Common myeloid progenitor, CD34-positive (primary cell): ENCODE results near the gene PRKAG2.

ENCODE experiments used
- CTCF ChIA-PET: fragments of 350-600 bp; sonication (Branson Sonifier 250); formaldehyde crosslinking; loops from one replicate; lab custom pipeline; 2021; ENCODE audit warnings: antibody characterized with exemption; lab: Charles Lee
- POLR2A ChIA-PET: fragments of 350-600 bp; sonication (Branson Sonifier 250); formaldehyde crosslinking; loops from one replicate; lab custom pipeline; 2021; ENCODE audit warnings: antibody characterized with exemption; lab: Charles Lee
- DNase-seq, 3 donors: peaks; one replicate each; pipeline versions ENCODE4 v3.0.0 to v3.0.0-alpha.2; 2013
- H3K27ac ChIP-seq, 2 experiments: 1 replicate in 1 of 2; 2 replicates in 1 of 2; pipeline ENCODE4 v1.7.0; 2013; ENCODE audit warnings: inconsistent platforms in 2 of 2, low read length in 2 of 2, mild to moderate bottlenecking in 2 of 2, low read depth in 1 of 2, moderate library complexity in 1 of 2; ENCODE audit not compliant: severe bottlenecking in 2 of 2, insufficient read depth in 1 of 2, poor library complexity in 1 of 2
- H3K27me3 ChIP-seq, 5 experiments: replicated peaks in 2 of 5; 1 replicate in 3 of 5; 2 replicates in 2 of 5; pipeline versions ENCODE4 v1.6.1 to v1.7.0; 2013; ENCODE audit warnings: low read length in 4 of 5, mild to moderate bottlenecking in 2 of 5, moderate library complexity in 2 of 5, inconsistent platforms in 1 of 5; ENCODE audit not compliant: insufficient read depth in 5 of 5, control insufficient read depth in 4 of 5
- H3K36me3 ChIP-seq, 4 experiments: 1 replicate in 2 of 4; 2 replicates in 2 of 4; pipeline versions ENCODE4 v1.6.1 to v1.7.0; 2013; ENCODE audit warnings: low read length in 3 of 4, control low read depth in 1 of 4, mild to moderate bottlenecking in 1 of 4; ENCODE audit not compliant: control insufficient read depth in 4 of 4, insufficient read depth in 4 of 4
- H3K4me1 ChIP-seq, 4 experiments: 1 replicate in 3 of 4; 2 replicates in 1 of 4; pipeline versions ENCODE4 v1.6.1 to v1.7.1; 2013; ENCODE audit warnings: low read length in 3 of 4, mild to moderate bottlenecking in 3 of 4, control low read depth in 1 of 4, inconsistent platforms in 1 of 4, moderate library complexity in 1 of 4; ENCODE audit not compliant: control insufficient read depth in 4 of 4, insufficient read depth in 4 of 4; ENCODE audit errors: control extremely low read depth in 1 of 4
- H3K4me3 ChIP-seq, 7 experiments: 1 replicate in 4 of 7; 2 replicates in 3 of 7; pipeline versions ENCODE4 v1.5.1 to v1.7.0; 2013; ENCODE audit warnings: mild to moderate bottlenecking in 7 of 7, low read length in 6 of 7, moderate library complexity in 6 of 7, inconsistent platforms in 2 of 7, low read depth in 2 of 7, control low read depth in 1 of 7; ENCODE audit not compliant: insufficient read depth in 4 of 7, control insufficient read depth in 1 of 7; ENCODE audit errors: extremely low read depth in 1 of 7
- H3K9me3 ChIP-seq, 5 experiments: 1 replicate in 4 of 5; 2 replicates in 1 of 5; pipeline versions ENCODE4 v1.6.1 to v1.7.1; 2013; ENCODE audit warnings: low read length in 4 of 5, mild to moderate bottlenecking in 2 of 5, inconsistent platforms in 1 of 5, low read depth in 1 of 5, moderate library complexity in 1 of 5; ENCODE audit not compliant: control insufficient read depth in 4 of 5, insufficient read depth in 2 of 5; ENCODE audit errors: control extremely low read depth in 1 of 5
- WGBS: methylation state at CpG from one replicate; pipeline ENCODE4 v1.1.5; 2013; ENCODE audit not compliant: insufficient coverage; 5-methylcytosine and 5-hydroxymethylcytosine counted together

The PRKAG2 gene

GRCh38 chr7:151621961-151622360 lies 255.0 kb downstream of the PRKAG2 start:
- H3K4me1 ChIP-seq, result no peaks in the 10 kb centered on the region
- 100% methylated on average over 3 of the region's 5 CpGs for whole genome bisulfite sequencing
- peaks cover 0 to 1% (median 0%) of the 10 kb centered on the region in 4 experiments for H3K36me3 ChIP-seq
- no peak for DNase-seq
- CTCF ChIA-PET, result interaction anchor here (0.8 to 11.3 kb wide), 4 partner anchors 9 to 137 kb away, joined by 3 to 118 read pairs (median 12); no protein-coding TSS in a partner anchor
- H3K27ac ChIP-seq, result no peak overlapping the region
- H3K9me3 ChIP-seq, result no peaks in the 10 kb centered on the region
- no peak overlapping the region for H3K4me3 ChIP-seq
- no peaks in the 10 kb centered on the region for H3K27me3 ChIP-seq
- POLR2A ChIA-PET, result no interaction called here

GRCh38 chr7:151616443-151617213 lies 260.3 kb downstream of the PRKAG2 start:
- H3K4me1 ChIP-seq, result no peaks in the 10 kb centered on the region
- CTCF ChIA-PET, result interaction anchor here (0.9 to 2.3 kb wide), 4 partner anchors 9 to 144 kb away, joined by 3 to 12 read pairs (median 8); no protein-coding TSS in a partner anchor
- no peak for DNase-seq
- H3K27ac ChIP-seq, result no peak overlapping the region
- H3K36me3 ChIP-seq, result peaks cover 0 to 6% (median 2%) of the 10 kb centered on the region in 4 experiments
- H3K4me3 ChIP-seq, result no peak overlapping the region
- POLR2A ChIA-PET, result no interaction called here
- 87% methylated on average over 15 of the region's 19 CpGs for WGBS
- H3K9me3 ChIP-seq, result no peaks in the 10 kb centered on the region
- H3K27me3 ChIP-seq, result no peaks in the 10 kb centered on the region

GRCh38 chr7:151615784-151616183 lies 261.1 kb downstream of the PRKAG2 start:
- H3K9me3 ChIP-seq, result no peaks in the 10 kb centered on the region
- ChIA-PET POLR2A (no interaction called here), CTCF (interaction anchor here (1.0 to 2.3 kb wide), 4 partner anchors 10 to 144 kb away, joined by 3 to 12 read pairs (median 8); no protein-coding TSS in a partner anchor)
- DNase-seq, result no peak
- H3K36me3 ChIP-seq, result peaks cover 0 to 13% (median 5%) of the 10 kb centered on the region in 4 experiments
- WGBS, result 96% methylated on average over 4 of the region's 4 CpGs
- no peaks in the 10 kb centered on the region for H3K4me1 ChIP-seq
- no peaks in the 10 kb centered on the region for H3K27me3 ChIP-seq
- no peak overlapping the region for H3K4me3 ChIP-seq
- H3K27ac ChIP-seq, result no peak overlapping the region

GRCh38 chr7:151615058-151615457 lies 261.9 kb downstream of the PRKAG2 start:
- 100% methylated on average over 3 of the region's 3 CpGs for WGBS
- CTCF ChIA-PET, result interaction anchor here (1.0 to 2.3 kb wide), 4 partner anchors 10 to 145 kb away, joined by 3 to 12 read pairs (median 8); no protein-coding TSS in a partner anchor
- no peaks in the 10 kb centered on the region for H3K9me3 ChIP-seq
- H3K4me3 ChIP-seq, result no peak overlapping the region
- POLR2A ChIA-PET, result interaction anchor here (0.6 kb wide), 1 partner anchor 466 kb away, joined by 4 read pairs; no protein-coding TSS in a partner anchor
- no peaks in the 10 kb centered on the region for H3K27me3 ChIP-seq
- no peak for DNase-seq
- peaks cover 0 to 13% (median 5%) of the 10 kb centered on the region in 4 experiments for H3K36me3 ChIP-seq
- H3K27ac ChIP-seq, result no peak overlapping the region
- H3K4me1 ChIP-seq, result no peaks in the 10 kb centered on the region

- Histone ChIP-seq H3K27me3 (no peaks in the 10 kb centered on the region), H3K4me1 (no peaks in the 10 kb centered on the region), H3K9me3 (no peaks in the 10 kb centered on the region), H3K36me3 (peaks cover 0 to 13% (median 5%) of the 10 kb centered on the region in 4 experiments), H3K27ac (no peak overlapping the region), H3K4me3 (no peak overlapping the region)
- WGBS, result 98% methylated on average over 13 of the region's 13 CpGs
- ChIA-PET CTCF (no interaction called here), POLR2A (no interaction called here)
- DNase-seq, result no peak
Observed at GRCh38 chr7:151614019-151614418, 262.9 kb downstream of the PRKAG2 start.

GRCh38 chr7:151611878-151612277 lies 265.0 kb downstream of the PRKAG2 start:
- Histone ChIP-seq H3K9me3 (no peaks in the 10 kb centered on the region), H3K27me3 (no peaks in the 10 kb centered on the region), H3K27ac (no peak overlapping the region), H3K36me3 (peaks cover 0 to 13% (median 5%) of the 10 kb centered on the region in 4 experiments), H3K4me1 (no peaks in the 10 kb centered on the region), H3K4me3 (no peak overlapping the region)
- CTCF ChIA-PET, result interaction anchor here (1.0 to 1.7 kb wide), 6 partner anchors 10 to 146 kb away, joined by 3 to 4 read pairs (median 4); no protein-coding TSS in a partner anchor
- no peak for DNase-seq
- 94% methylated on average over 10 of the region's 10 CpGs for WGBS
- POLR2A ChIA-PET, result no interaction called here

- no peaks in the 10 kb centered on the region for H3K9me3 ChIP-seq
- CTCF ChIA-PET, result interaction anchor here (0.6 to 1.7 kb wide), 4 partner anchors 14 to 146 kb away, joined by 3 to 4 read pairs (median 4); no protein-coding TSS in a partner anchor
- H3K4me3 ChIP-seq, result no peak overlapping the region
- WGBS, result 94% methylated on average over 10 of the region's 11 CpGs
- H3K36me3 ChIP-seq, result peaks cover 0 to 13% (median 5%) of the 10 kb centered on the region in 4 experiments
- POLR2A ChIA-PET, result no interaction called here
- H3K27ac ChIP-seq, result no peak overlapping the region
- no peaks in the 10 kb centered on the region for H3K27me3 ChIP-seq
- DNase-seq, result no peak
- no peaks in the 10 kb centered on the region for H3K4me1 ChIP-seq
Observed at GRCh38 chr7:151611041-151611440, 265.9 kb downstream of the PRKAG2 start.
